ENCODE data around the gene EBP.
A peak's percentile ranks its signal among the peaks of the same experiment; 100 is the strongest.

The EBP gene

GRCh38 chrX:48489296-48489695, 32.3 kb upstream of the EBP start:
- Histone ChIP-seq H3K4me2 (ENCODE audit: low read length) (no peak overlapping the region), H3K9ac (ENCODE audit: low read length) (no peak overlapping the region), H3K4ac (ENCODE audit: low read depth, low read length) (no peak overlapping the region), H3K23ac (ENCODE audit: low read length) (no peak overlapping the region), H2BK5ac (ENCODE audit: low read depth, low read length, poor library complexity) (no peak overlapping the region), H2AFZ (ENCODE audit: insufficient read depth, low read length, poor library complexity) (no peak overlapping the region), H3K9me3 (ENCODE audit: insufficient read depth, low read depth, low read length) (peaks cover 5% of the 10 kb centered on the region), H3K4me3 (ENCODE audit: low read depth, low read length) (no peak overlapping the region), H4K91ac (ENCODE audit: low read depth, low read length) (no peak overlapping the region), H3K18ac (ENCODE audit: low read length) (no peak overlapping the region), H4K8ac (ENCODE audit: low read depth, low read length) (no peak overlapping the region), H2BK12ac (ENCODE audit: low read length) (no peak overlapping the region), H3K79me1 (ENCODE audit: low read length) (peaks cover 3% of the 10 kb centered on the region), H3K27ac (ENCODE audit: low read depth, low read length) (no peak overlapping the region), H2AK5ac (ENCODE audit: low read length) (no peak overlapping the region), H3K4me1 (ENCODE audit: control insufficient read depth in 1 of 2, insufficient read depth in 2 of 2, low read length in 2 of 2) (peaks cover 4 to 12% of the 10 kb centered on the region in 2 experiments), H3K27me3 (ENCODE audit: insufficient read depth, low read length) (no peaks in the 10 kb centered on the region), H2BK120ac (ENCODE audit: insufficient read depth, low read length, poor library complexity) (no peak overlapping the region), H3K79me2 (ENCODE audit: control insufficient read depth, insufficient read depth, low read length, poor library complexity) (no peaks in the 10 kb centered on the region), H3K14ac (ENCODE audit: low read length) (no peak overlapping the region), H4K12ac (ENCODE audit: low read depth, low read length) (no peak overlapping the region), H3K36me3 (ENCODE audit: control insufficient read depth in 1 of 2, insufficient read depth in 2 of 2, low read length in 2 of 2) (peaks cover 2 to 4% of the 10 kb centered on the region in 2 experiments)
- no peak for DNase-seq
- no CpG with 5 or more reads among the region's 9 CpGs for WGBS (ENCODE audit: extremely low coverage, insufficient coverage, insufficient read length)

GRCh38 chrX:48489892-48490291, 31.7 kb upstream of the EBP start:
- Histone ChIP-seq H3K23ac (ENCODE audit: low read length) (no peak overlapping the region), H3K4me1 (ENCODE audit: control insufficient read depth in 1 of 2, insufficient read depth in 2 of 2, low read length in 2 of 2) (peaks cover 4 to 12% of the 10 kb centered on the region in 2 experiments), H2BK5ac (ENCODE audit: low read depth, low read length, poor library complexity) (no peak overlapping the region), H3K4me2 (ENCODE audit: low read length) (no peak overlapping the region), H3K27ac (ENCODE audit: low read depth, low read length) (no peak overlapping the region), H3K79me2 (ENCODE audit: control insufficient read depth, insufficient read depth, low read length, poor library complexity) (no peaks in the 10 kb centered on the region), H4K91ac (ENCODE audit: low read depth, low read length) (peak overlapping the region; percentile 31), H2BK12ac (ENCODE audit: low read length) (no peak overlapping the region), H3K14ac (ENCODE audit: low read length) (no peak overlapping the region), H3K9ac (ENCODE audit: low read length) (no peak overlapping the region), H3K4me3 (ENCODE audit: low read depth, low read length) (no peak overlapping the region), H3K4ac (ENCODE audit: low read depth, low read length) (no peak overlapping the region), H3K79me1 (ENCODE audit: low read length) (peaks cover 3% of the 10 kb centered on the region), H2AK5ac (ENCODE audit: low read length) (no peak overlapping the region), H3K27me3 (ENCODE audit: insufficient read depth, low read length) (no peaks in the 10 kb centered on the region), H3K9me3 (ENCODE audit: insufficient read depth, low read depth, low read length) (peaks cover 5% of the 10 kb centered on the region), H3K18ac (ENCODE audit: low read length) (no peak overlapping the region), H3K36me3 (ENCODE audit: control insufficient read depth in 1 of 2, insufficient read depth in 2 of 2, low read length in 2 of 2) (no peaks in the 10 kb centered on the region), H2BK120ac (ENCODE audit: insufficient read depth, low read length, poor library complexity) (no peak overlapping the region), H4K8ac (ENCODE audit: low read depth, low read length) (no peak overlapping the region), H4K12ac (ENCODE audit: low read depth, low read length) (no peak overlapping the region), H2AFZ (ENCODE audit: insufficient read depth, low read length, poor library complexity) (no peak overlapping the region)
- no CpG with 5 or more reads among the region's 2 CpGs for WGBS (ENCODE audit: extremely low coverage, insufficient coverage, insufficient read length)
- DNase-seq, result no peak

GRCh38 chrX:48490661-48491060, 30.9 kb upstream of the EBP start:
- H3K18ac ChIP-seq (ENCODE audit: low read length), result no peak overlapping the region
- no peak overlapping the region for H3K4ac ChIP-seq (ENCODE audit: low read depth, low read length)
- no peak overlapping the region for H2BK5ac ChIP-seq (ENCODE audit: low read depth, low read length, poor library complexity)
- H4K91ac ChIP-seq (ENCODE audit: low read depth, low read length), result no peak overlapping the region
- no peak overlapping the region for H4K8ac ChIP-seq (ENCODE audit: low read depth, low read length)
- H3K4me2 ChIP-seq (ENCODE audit: low read length), result no peak overlapping the region
- H3K4me1 ChIP-seq (ENCODE audit: control insufficient read depth in 1 of 2, insufficient read depth in 2 of 2, low read length in 2 of 2), result peaks cover 4 to 12% of the 10 kb centered on the region in 2 experiments
- no peak overlapping the region for H2AK5ac ChIP-seq (ENCODE audit: low read length)
- H2BK120ac ChIP-seq (ENCODE audit: insufficient read depth, low read length, poor library complexity), result no peak overlapping the region
- H2BK12ac ChIP-seq (ENCODE audit: low read length), result no peak overlapping the region
- H2AFZ ChIP-seq (ENCODE audit: insufficient read depth, low read length, poor library complexity), result no peak overlapping the region
- no peak overlapping the region for H3K14ac ChIP-seq (ENCODE audit: low read length)
- peak overlapping the region; percentile 36 for H3K4me3 ChIP-seq (ENCODE audit: low read depth, low read length)
- H3K23ac ChIP-seq (ENCODE audit: low read length), result no peak overlapping the region
- H3K27ac ChIP-seq (ENCODE audit: low read depth, low read length), result no peak overlapping the region
- no peaks in the 10 kb centered on the region for H3K27me3 ChIP-seq (ENCODE audit: insufficient read depth, low read length)
- H3K9me3 ChIP-seq (ENCODE audit: insufficient read depth, low read depth, low read length), result peaks cover 5% of the 10 kb centered on the region
- H3K79me1 ChIP-seq (ENCODE audit: low read length), result peaks cover 3% of the 10 kb centered on the region
- no peak overlapping the region for H3K9ac ChIP-seq (ENCODE audit: low read length)
- H4K12ac ChIP-seq (ENCODE audit: low read depth, low read length), result no peak overlapping the region
- DNase-seq, result peak; percentile 38 to 40
- H3K79me2 ChIP-seq (ENCODE audit: control insufficient read depth, insufficient read depth, low read length, poor library complexity), result no peaks in the 10 kb centered on the region
- WGBS (ENCODE audit: extremely low coverage, insufficient coverage, insufficient read length), result no CpG with 5 or more reads among the region's 8 CpGs
- H3K36me3 ChIP-seq (ENCODE audit: control insufficient read depth in 1 of 2, insufficient read depth in 2 of 2, low read length in 2 of 2), result no peaks in the 10 kb centered on the region

- no peak overlapping the region for H3K14ac ChIP-seq (ENCODE audit: low read length)
- peak overlapping the region; percentile 54 for H2BK12ac ChIP-seq (ENCODE audit: low read length)
- no peak overlapping the region for H2BK5ac ChIP-seq (ENCODE audit: low read depth, low read length, poor library complexity)
- H2AFZ ChIP-seq (ENCODE audit: insufficient read depth, low read length, poor library complexity), result no peak overlapping the region
- peaks cover 5% of the 10 kb centered on the region for H3K9me3 ChIP-seq (ENCODE audit: insufficient read depth, low read depth, low read length)
- H3K79me1 ChIP-seq (ENCODE audit: low read length), result peaks cover 3% of the 10 kb centered on the region
- no peak overlapping the region for H3K4ac ChIP-seq (ENCODE audit: low read depth, low read length)
- no peaks in the 10 kb centered on the region for H3K36me3 ChIP-seq (ENCODE audit: control insufficient read depth in 1 of 2, insufficient read depth in 2 of 2, low read length in 2 of 2)
- no peak overlapping the region for H2AK5ac ChIP-seq (ENCODE audit: low read length)
- peaks cover 4 to 14% of the 10 kb centered on the region in 2 experiments for H3K4me1 ChIP-seq (ENCODE audit: control insufficient read depth in 1 of 2, insufficient read depth in 2 of 2, low read length in 2 of 2)
- H4K8ac ChIP-seq (ENCODE audit: low read depth, low read length), result peak overlapping the region; percentile 23
- no CpG with 5 or more reads among the region's 9 CpGs for whole genome bisulfite sequencing (ENCODE audit: extremely low coverage, insufficient coverage, insufficient read length)
- no peak overlapping the region for H4K91ac ChIP-seq (ENCODE audit: low read depth, low read length)
- H3K18ac ChIP-seq (ENCODE audit: low read length), result no peak overlapping the region
- peak overlapping the region; percentile 39 for H3K27ac ChIP-seq (ENCODE audit: low read depth, low read length)
- no peaks in the 10 kb centered on the region for H3K79me2 ChIP-seq (ENCODE audit: control insufficient read depth, insufficient read depth, low read length, poor library complexity)
- H4K12ac ChIP-seq (ENCODE audit: low read depth, low read length), result no peak overlapping the region
- H2BK120ac ChIP-seq (ENCODE audit: insufficient read depth, low read length, poor library complexity), result peak overlapping the region; percentile 40
- no peaks in the 10 kb centered on the region for H3K27me3 ChIP-seq (ENCODE audit: insufficient read depth, low read length)
- no peak for DNase-seq
- H3K9ac ChIP-seq (ENCODE audit: low read length), result no peak overlapping the region
- H3K23ac ChIP-seq (ENCODE audit: low read length), result no peak overlapping the region
- no peak overlapping the region for H3K4me2 ChIP-seq (ENCODE audit: low read length)
- no peak overlapping the region for H3K4me3 ChIP-seq (ENCODE audit: low read depth, low read length)
Measured at GRCh38 chrX:48491809-48492208, 29.8 kb upstream of the EBP start.

Data from trophoblast cell (in vitro differentiated cells and primary cell).